Measurements from ENCODE around the gene PXMP4. TPM values are rescaled to one million over a fixed set of nuclear protein-coding genes. Genes with fewer than 3 reads are reported as not detected.

The PXMP4 gene
- total RNA-seq, 1 donor from 2014 or later = 3.5 TPM

DNA sequence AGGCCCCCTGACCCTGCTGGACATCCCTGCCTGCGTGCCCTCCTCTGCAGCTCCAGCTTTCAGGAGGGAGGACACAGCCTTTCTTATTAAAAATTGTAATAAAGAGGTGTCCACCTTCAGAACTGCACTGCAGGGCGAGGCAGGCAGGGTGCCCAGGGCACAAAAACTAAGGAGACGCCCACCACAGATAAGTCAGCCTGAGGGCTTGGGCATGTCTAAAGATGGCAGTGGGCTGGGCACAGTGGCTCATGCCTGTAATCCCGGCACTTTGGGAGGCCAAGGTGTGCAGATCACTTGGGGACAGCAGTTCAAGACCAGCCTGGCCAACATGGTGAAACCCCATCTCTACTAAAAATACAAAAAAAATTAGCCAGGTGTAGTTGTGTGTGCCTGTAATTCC, 64.9 kb downstream of the PXMP4 start:
- no peaks in the 10 kb centered on the region for H3K79me2 ChIP-seq (ENCODE audit: low read depth)
- H3K9me3 ChIP-seq (ENCODE audit: low read depth) = no peaks in the 10 kb centered on the region
- H3K9me3 Mint-ChIP-seq = no peaks in the 10 kb centered on the region
- peak overlapping the region; percentile 38 for H3K4me3 Mint-ChIP-seq
- H3K4me1 ChIP-seq = no peaks in the 10 kb centered on the region
- peaks cover 5% of the 10 kb centered on the region for H3K4me1 Mint-ChIP-seq
- no peaks in the 10 kb centered on the region for H3F3A ChIP-seq (ENCODE audit: low read depth)
- no peaks in the 10 kb centered on the region for H3K36me3 ChIP-seq
- no peak overlapping the region for H3K9ac ChIP-seq
- H3K4me3 ChIP-seq = no peak overlapping the region
- no peak overlapping the region for H3K27ac Mint-ChIP-seq
- no peak overlapping the region for H3K4me2 ChIP-seq
- H3K27ac ChIP-seq = no peak overlapping the region
- no peak for DNase-seq (ENCODE audit: low spot score)
- H3K36me3 Mint-ChIP-seq = no peaks in the 10 kb centered on the region
- H3K27me3 Mint-ChIP-seq (ENCODE audit: insufficient read depth, low read depth) = peaks cover 4% of the 10 kb centered on the region
- H4K20me1 ChIP-seq (ENCODE audit: low read depth) = no peaks in the 10 kb centered on the region
- TF ChIP-seq, protein P1, sequence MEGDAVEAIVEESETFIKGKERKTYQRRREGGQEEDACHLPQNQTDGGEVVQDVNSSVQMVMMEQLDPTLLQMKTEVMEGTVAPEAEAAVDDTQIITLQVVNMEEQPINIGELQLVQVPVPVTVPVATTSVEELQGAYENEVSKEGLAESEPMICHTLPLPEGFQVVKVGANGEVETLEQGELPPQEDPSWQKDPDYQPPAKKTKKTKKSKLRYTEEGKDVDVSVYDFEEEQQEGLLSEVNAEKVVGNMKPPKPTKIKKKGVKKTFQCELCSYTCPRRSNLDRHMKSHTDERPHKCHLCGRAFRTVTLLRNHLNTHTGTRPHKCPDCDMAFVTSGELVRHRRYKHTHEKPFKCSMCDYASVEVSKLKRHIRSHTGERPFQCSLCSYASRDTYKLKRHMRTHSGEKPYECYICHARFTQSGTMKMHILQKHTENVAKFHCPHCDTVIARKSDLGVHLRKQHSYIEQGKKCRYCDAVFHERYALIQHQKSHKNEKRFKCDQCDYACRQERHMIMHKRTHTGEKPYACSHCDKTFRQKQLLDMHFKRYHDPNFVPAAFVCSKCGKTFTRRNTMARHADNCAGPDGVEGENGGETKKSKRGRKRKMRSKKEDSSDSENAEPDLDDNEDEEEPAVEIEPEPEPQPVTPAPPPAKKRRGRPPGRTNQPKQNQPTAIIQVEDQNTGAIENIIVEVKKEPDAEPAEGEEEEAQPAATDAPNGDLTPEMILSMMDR (IDR thresholded peaks at IDR 0.05) = no peak
- no peak for TF ChIP-seq EZH2 (IDR thresholded peaks at IDR 0.05)
- TF ChIP-seq EZH2phosphoT487 (IDR thresholded peaks at IDR 0.05) = no peak
- H2AFZ ChIP-seq (replicated peaks) = no peak overlapping the region
- H3K27me3 ChIP-seq = no peaks in the 10 kb centered on the region

DNA sequence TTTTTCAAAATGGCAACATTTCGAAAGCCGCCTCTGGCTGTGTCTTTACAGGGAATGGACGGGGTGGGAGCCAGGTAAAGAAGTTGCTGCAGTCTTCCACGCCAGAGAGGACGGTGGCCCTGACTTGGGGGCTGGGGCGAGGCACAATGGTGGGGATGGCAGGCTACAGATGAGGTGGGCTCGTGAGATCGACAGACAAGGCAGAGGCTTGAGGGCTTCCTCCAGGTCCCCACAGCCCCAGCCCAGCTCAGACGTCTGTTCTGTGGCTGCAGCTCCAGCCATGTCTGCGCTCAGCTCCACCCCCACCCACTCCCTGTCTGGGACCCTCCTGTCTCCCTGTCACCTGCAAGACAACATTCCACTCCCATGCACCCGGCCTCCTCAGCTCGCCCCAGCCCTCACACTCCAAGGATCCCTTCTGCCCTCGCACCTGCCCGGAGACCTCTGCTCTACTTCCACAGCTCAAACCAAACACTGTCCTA, 65.4 kb downstream of the PXMP4 start:
- H3K27ac ChIP-seq = no peak overlapping the region
- H3K4me3 ChIP-seq = no peak overlapping the region
- no peaks in the 10 kb centered on the region for H3K79me2 ChIP-seq (ENCODE audit: low read depth)
- H3K4me2 ChIP-seq = no peak overlapping the region
- Mint-ChIP-seq H3K36me3 (no peaks in the 10 kb centered on the region), H3K27ac (no peak overlapping the region), H3K9me3 (no peaks in the 10 kb centered on the region), H3K27me3 (ENCODE audit: insufficient read depth, low read depth) (peaks cover 4% of the 10 kb centered on the region), H3K4me1 (peaks cover 5% of the 10 kb centered on the region), H3K4me3 (no peak overlapping the region)
- no peaks in the 10 kb centered on the region for H3K9me3 ChIP-seq (ENCODE audit: low read depth)
- H3K4me1 ChIP-seq = no peaks in the 10 kb centered on the region
- H3K9ac ChIP-seq = no peak overlapping the region
- no peak overlapping the region for H2AFZ ChIP-seq (replicated peaks)
- no peak for DNase-seq (ENCODE audit: low spot score)
- H3F3A ChIP-seq (ENCODE audit: low read depth) = no peaks in the 10 kb centered on the region
- TF ChIP-seq EZH2 (IDR thresholded peaks at IDR 0.05) (no peak), EZH2phosphoT487 (IDR thresholded peaks at IDR 0.05) (no peak)
- TF ChIP-seq, protein P1 (IDR thresholded peaks at IDR 0.05) = no peak
- no peaks in the 10 kb centered on the region for H3K27me3 ChIP-seq
- no peaks in the 10 kb centered on the region for H3K36me3 ChIP-seq
- H4K20me1 ChIP-seq (ENCODE audit: low read depth) = no peaks in the 10 kb centered on the region

DNA sequence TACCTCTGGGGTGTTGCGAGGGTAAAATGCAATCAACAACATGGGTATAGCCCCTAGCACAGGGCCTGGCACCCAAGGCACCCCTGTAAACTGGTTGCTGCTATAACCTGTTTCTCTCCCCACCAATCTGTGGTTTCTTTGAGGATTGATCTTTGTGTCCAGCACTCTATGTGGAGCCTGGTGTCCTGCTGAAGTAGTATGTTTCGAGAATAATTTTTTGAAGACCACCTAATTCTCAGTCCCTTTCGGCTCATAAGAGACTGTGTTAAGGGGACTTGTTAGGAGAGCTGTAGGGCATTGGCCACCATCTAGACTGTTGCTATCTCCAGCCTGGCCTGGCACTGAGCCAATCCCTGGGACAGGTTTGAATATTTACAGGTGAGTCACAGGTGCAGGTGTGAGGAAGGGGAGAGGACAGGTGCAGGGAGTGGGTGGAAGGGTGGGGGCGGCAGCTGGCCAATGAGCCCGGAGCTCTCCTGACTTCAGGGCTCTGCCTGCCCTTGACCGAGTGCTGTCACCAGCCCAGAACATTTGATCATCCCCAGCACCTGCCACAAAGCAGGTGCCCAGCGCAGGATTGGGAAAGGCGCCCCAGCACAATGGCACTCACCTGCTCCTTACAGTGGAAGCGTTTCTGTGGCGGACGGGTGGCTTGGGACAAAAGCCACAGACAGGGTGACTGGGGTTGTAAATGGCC, 66.1 kb downstream of the PXMP4 start:
- Mint-ChIP-seq H3K9me3 (no peaks in the 10 kb centered on the region), H3K4me1 (peaks cover 5% of the 10 kb centered on the region), H3K27me3 (ENCODE audit: insufficient read depth, low read depth) (peaks cover 4% of the 10 kb centered on the region), H3K4me3 (no peak overlapping the region), H3K36me3 (no peaks in the 10 kb centered on the region), H3K27ac (peak overlapping the region; percentile 74)
- H4K20me1 ChIP-seq (ENCODE audit: low read depth) = no peaks in the 10 kb centered on the region
- no peaks in the 10 kb centered on the region for H3K9me3 ChIP-seq (ENCODE audit: low read depth)
- DNase-seq (ENCODE audit: low spot score) = no peak
- no peaks in the 10 kb centered on the region for H3F3A ChIP-seq (ENCODE audit: low read depth)
- no peaks in the 10 kb centered on the region for H3K27me3 ChIP-seq
- no peak overlapping the region for H2AFZ ChIP-seq (replicated peaks)
- no peaks in the 10 kb centered on the region for H3K4me1 ChIP-seq
- H3K27ac ChIP-seq = no peak overlapping the region
- no peaks in the 10 kb centered on the region for H3K36me3 ChIP-seq
- no peak for TF ChIP-seq EZH2 (IDR thresholded peaks at IDR 0.05)
- TF ChIP-seq, protein P1 (IDR thresholded peaks at IDR 0.05) = no peak
- TF ChIP-seq EZH2phosphoT487 (IDR thresholded peaks at IDR 0.05) = no peak
- H3K9ac ChIP-seq = no peak overlapping the region
- no peak overlapping the region for H3K4me2 ChIP-seq
- no peaks in the 10 kb centered on the region for H3K79me2 ChIP-seq (ENCODE audit: low read depth)
- no peak overlapping the region for H3K4me3 ChIP-seq

All from neural progenitor cell (in vitro differentiated cells).